ENCODE measurements around the gene THAP6.

DNA sequence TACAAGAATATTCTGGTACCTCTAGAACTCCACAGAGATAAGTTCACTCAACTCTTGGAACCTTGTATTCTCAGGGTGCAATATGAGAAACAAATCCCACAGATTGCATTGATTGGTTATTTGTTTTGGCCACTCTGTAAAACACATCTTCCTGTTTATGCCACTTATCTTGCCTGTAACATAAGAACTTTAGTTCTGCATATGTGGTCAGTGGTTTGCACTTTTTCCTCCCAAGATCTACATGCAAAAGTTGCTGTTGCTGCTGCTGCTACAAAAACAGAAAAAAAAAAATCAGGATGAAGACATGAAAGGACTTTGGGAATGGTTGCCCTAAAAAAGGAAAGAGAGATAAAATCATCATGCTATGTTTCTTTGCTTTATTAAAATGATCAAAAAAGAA, 51.2 kb downstream of the THAP6 start:
- TF ChIP-seq, protein P1, sequence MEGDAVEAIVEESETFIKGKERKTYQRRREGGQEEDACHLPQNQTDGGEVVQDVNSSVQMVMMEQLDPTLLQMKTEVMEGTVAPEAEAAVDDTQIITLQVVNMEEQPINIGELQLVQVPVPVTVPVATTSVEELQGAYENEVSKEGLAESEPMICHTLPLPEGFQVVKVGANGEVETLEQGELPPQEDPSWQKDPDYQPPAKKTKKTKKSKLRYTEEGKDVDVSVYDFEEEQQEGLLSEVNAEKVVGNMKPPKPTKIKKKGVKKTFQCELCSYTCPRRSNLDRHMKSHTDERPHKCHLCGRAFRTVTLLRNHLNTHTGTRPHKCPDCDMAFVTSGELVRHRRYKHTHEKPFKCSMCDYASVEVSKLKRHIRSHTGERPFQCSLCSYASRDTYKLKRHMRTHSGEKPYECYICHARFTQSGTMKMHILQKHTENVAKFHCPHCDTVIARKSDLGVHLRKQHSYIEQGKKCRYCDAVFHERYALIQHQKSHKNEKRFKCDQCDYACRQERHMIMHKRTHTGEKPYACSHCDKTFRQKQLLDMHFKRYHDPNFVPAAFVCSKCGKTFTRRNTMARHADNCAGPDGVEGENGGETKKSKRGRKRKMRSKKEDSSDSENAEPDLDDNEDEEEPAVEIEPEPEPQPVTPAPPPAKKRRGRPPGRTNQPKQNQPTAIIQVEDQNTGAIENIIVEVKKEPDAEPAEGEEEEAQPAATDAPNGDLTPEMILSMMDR (conservative IDR thresholded peaks at IDR 0.05; ENCODE audit: low read length), result no peak
- TF ChIP-seq EZH2phosphoT487 (IDR thresholded peaks at IDR 0.05; ENCODE audit: borderline replicate concordance), result no peak
